ENCODE measurements around the gene RNF112. TPM values are rescaled to one million over a fixed set of nuclear protein-coding genes. Genes with fewer than 3 reads are reported as not detected.

RNF112 gene
- total RNA-seq, 1 donor from 2014 or later = 0.31 TPM

DNA sequence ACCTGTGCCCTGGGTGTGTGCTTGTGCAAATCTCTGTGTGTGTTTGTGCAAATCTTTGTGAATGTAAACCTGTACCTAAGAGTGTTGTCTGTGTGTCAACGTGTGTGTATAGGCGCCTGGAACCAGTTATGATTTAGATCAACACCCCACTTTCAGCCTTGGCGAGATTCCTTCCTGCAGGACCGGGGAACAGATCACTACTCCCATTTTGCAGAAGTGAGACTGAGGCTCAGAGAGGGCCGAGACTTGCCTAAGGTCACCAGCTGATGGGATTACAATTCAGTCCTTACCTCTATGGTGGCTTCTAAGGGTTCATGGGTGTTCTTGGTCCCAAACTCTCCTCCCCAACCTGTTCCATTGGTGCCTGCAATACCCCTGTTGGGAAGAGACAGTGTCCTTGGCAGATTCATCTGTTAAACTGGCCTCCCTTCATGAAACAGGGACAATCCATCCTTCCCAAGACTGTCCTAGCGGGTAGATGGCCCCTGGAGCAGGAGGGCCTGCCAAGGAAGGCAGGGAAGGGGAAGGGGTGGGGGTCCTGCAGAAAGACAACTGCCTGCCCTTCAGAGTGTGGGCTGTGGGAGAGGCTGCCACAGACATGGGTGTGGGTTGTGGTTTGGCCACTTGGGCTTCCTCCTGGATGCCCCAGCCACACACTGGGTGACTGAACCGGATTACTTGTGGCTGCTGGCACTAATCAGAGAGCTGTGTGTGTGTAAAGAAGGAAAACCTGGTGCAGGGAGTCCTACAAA, 39.6 kb upstream of the RNF112 start:
- TF ChIP-seq, protein P1, sequence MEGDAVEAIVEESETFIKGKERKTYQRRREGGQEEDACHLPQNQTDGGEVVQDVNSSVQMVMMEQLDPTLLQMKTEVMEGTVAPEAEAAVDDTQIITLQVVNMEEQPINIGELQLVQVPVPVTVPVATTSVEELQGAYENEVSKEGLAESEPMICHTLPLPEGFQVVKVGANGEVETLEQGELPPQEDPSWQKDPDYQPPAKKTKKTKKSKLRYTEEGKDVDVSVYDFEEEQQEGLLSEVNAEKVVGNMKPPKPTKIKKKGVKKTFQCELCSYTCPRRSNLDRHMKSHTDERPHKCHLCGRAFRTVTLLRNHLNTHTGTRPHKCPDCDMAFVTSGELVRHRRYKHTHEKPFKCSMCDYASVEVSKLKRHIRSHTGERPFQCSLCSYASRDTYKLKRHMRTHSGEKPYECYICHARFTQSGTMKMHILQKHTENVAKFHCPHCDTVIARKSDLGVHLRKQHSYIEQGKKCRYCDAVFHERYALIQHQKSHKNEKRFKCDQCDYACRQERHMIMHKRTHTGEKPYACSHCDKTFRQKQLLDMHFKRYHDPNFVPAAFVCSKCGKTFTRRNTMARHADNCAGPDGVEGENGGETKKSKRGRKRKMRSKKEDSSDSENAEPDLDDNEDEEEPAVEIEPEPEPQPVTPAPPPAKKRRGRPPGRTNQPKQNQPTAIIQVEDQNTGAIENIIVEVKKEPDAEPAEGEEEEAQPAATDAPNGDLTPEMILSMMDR (IDR thresholded peaks at IDR 0.05; ENCODE audit: unreplicated experiment) = no peak
- Mint-ChIP-seq H3K4me1 (ENCODE audit: unreplicated experiment) (peaks cover 17% of the 10 kb centered on the region), H3K36me3 (ENCODE audit: low read depth, unreplicated experiment) (no peaks in the 10 kb centered on the region), H3K27ac (ENCODE audit: unreplicated experiment) (peak overlapping the region; percentile 77), H3K9me3 (ENCODE audit: unreplicated experiment) (no peaks in the 10 kb centered on the region), H3K27me3 (ENCODE audit: unreplicated experiment) (peaks cover 7% of the 10 kb centered on the region), H3K4me3 (ENCODE audit: unreplicated experiment) (no peak overlapping the region)
- no peak for DNase-seq (ENCODE audit: low spot score)

DNA sequence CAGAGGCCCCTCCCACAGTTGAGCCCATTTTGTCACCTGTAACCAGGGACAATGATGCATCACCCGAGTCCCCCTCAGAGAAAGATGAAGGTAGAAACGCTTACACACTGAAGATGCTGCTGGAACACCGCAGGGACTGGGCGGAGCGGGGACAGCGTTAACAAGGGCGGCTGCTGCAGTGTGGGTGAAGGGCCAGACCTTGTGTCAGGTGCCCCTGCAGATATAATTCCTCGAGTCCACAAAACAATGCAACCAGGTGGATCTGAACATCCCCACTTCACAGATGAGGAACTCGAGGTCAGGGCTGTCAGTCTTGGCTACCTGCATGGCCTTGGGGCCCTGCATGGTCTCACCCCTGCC, 39.0 kb upstream of the RNF112 start:
- H3K27ac Mint-ChIP-seq (ENCODE audit: unreplicated experiment) = no peak overlapping the region

DNA sequence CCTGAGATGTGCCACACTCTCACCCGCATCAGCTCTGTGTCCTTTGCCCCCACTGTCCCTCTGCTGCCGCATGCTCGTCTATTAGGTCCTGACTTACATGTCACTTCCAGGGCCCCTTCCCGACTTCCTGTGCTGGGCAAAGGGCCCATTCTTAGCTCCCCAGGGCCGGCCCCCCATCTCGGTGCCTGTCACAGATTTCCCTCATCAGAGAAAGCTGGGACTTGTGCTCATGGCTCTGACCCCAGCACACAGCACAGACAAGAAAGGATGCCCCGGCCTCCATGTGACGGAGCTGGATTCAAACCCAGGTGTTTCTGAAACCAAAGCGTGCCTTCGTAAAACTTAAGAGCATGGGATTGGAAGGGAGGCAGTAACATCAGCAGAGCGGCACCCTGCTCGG, 38.6 kb upstream of the RNF112 start:
- TF ChIP-seq, protein P1 (IDR thresholded peaks at IDR 0.05; ENCODE audit: unreplicated experiment) = no peak
- H3K27ac Mint-ChIP-seq (ENCODE audit: unreplicated experiment) = no peak overlapping the region
- no peak for DNase-seq (ENCODE audit: low spot score)
- H3K4me3 Mint-ChIP-seq (ENCODE audit: unreplicated experiment) = peak overlapping the region; percentile 12
- no peaks in the 10 kb centered on the region for H3K9me3 Mint-ChIP-seq (ENCODE audit: unreplicated experiment)
- H3K27me3 Mint-ChIP-seq (ENCODE audit: unreplicated experiment) = peaks cover 6% of the 10 kb centered on the region
- H3K4me1 Mint-ChIP-seq (ENCODE audit: unreplicated experiment) = peaks cover 19% of the 10 kb centered on the region
- peaks cover 4% of the 10 kb centered on the region for H3K36me3 Mint-ChIP-seq (ENCODE audit: low read depth, unreplicated experiment)

More for the DNA sequence above, 39.0 kb upstream of the RNF112 start:
- no peak for DNase-seq (ENCODE audit: low spot score)
- Mint-ChIP-seq H3K9me3 (ENCODE audit: unreplicated experiment) (no peaks in the 10 kb centered on the region), H3K4me1 (ENCODE audit: unreplicated experiment) (peaks cover 20% of the 10 kb centered on the region), H3K36me3 (ENCODE audit: low read depth, unreplicated experiment) (no peaks in the 10 kb centered on the region), H3K27me3 (ENCODE audit: unreplicated experiment) (peaks cover 6% of the 10 kb centered on the region), H3K4me3 (ENCODE audit: unreplicated experiment) (peak overlapping the region; percentile 12)
- TF ChIP-seq, protein P1 (IDR thresholded peaks at IDR 0.05; ENCODE audit: unreplicated experiment) = no peak

DNA sequence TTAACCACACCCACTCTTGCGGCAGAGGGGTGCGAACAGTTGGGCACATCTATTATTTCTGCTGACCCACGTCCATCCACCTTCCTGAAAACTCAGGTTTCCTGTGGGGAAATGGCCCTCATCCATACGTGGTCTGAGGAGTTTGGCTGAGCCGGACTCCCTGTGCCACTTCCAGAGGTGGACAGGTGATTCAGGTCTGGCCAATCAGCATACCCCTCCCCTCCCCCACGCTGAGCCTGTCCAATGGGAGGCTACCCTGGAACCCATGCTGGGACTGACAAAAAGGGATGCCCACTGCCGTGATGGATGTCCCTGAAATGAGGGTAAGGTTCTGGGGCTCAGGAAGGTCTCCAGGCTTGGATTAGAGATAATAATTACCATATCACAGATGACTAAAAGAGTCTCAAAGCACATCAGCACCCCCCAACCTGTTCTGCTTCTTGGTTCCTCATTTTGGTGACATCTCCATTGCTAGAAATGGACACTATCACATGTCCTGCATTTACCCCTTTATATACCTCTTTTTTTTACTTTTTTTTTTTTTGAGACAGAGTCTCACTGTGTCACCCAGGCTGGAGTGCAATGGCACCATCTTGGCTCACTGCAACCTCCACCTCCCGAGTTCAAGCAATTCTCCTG, 38.0 kb upstream of the RNF112 start:
- no peak overlapping the region for H3K27ac Mint-ChIP-seq (ENCODE audit: unreplicated experiment)
- DNase-seq (ENCODE audit: low spot score) = no peak
- TF ChIP-seq, protein P1 (IDR thresholded peaks at IDR 0.05; ENCODE audit: unreplicated experiment) = no peak
- no peak overlapping the region for H3K4me3 Mint-ChIP-seq (ENCODE audit: unreplicated experiment)
- peaks cover 15% of the 10 kb centered on the region for H3K4me1 Mint-ChIP-seq (ENCODE audit: unreplicated experiment)
- no peaks in the 10 kb centered on the region for H3K9me3 Mint-ChIP-seq (ENCODE audit: unreplicated experiment)
- peaks cover 6% of the 10 kb centered on the region for H3K27me3 Mint-ChIP-seq (ENCODE audit: unreplicated experiment)
- peaks cover 5% of the 10 kb centered on the region for H3K36me3 Mint-ChIP-seq (ENCODE audit: low read depth, unreplicated experiment)

DNA sequence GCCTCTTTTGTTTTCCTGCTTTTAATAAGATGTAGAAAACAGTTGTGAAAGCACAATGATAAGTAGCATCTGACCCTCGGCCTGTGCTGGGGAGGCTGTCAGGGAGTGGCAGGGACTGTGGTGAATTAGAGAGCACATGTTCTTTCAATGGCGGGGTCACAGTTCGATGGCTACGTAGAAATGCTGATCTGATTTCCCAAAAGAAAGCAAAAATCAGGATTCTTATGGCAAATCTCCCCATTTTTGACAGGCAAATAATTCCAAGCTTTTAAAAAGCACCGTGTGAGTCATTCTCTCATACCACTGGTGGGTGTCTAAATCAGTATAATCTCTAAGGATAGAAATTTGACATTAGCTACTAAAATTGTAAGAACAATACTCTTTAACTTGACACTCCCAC, 36.9 kb upstream of the RNF112 start:
- DNase-seq (ENCODE audit: low spot score) = no peak
- H3K4me1 Mint-ChIP-seq (ENCODE audit: unreplicated experiment) = peaks cover 17% of the 10 kb centered on the region
- no peak overlapping the region for H3K4me3 Mint-ChIP-seq (ENCODE audit: unreplicated experiment)
- no peaks in the 10 kb centered on the region for H3K9me3 Mint-ChIP-seq (ENCODE audit: unreplicated experiment)
- TF ChIP-seq, protein P1 (IDR thresholded peaks at IDR 0.05; ENCODE audit: unreplicated experiment) = no peak
- peaks cover 3% of the 10 kb centered on the region for H3K27me3 Mint-ChIP-seq (ENCODE audit: unreplicated experiment)
- H3K27ac Mint-ChIP-seq (ENCODE audit: unreplicated experiment) = no peak overlapping the region
- peaks cover 5% of the 10 kb centered on the region for H3K36me3 Mint-ChIP-seq (ENCODE audit: low read depth, unreplicated experiment)
